GM18508 (cell line): Measurements from ENCODE around the gene CHRNA3.

Source experiments
- ATAC-seq: cut with Tn5 transposase; IDR thresholded peaks from one replicate; pipeline ENCODE4 v1.9.1; 2021; ENCODE audit warnings: moderate number of reproducible peaks; ENCODE audit not compliant: insufficient read depth, unreplicated experiment

Gene CHRNA3

GRCh38 chr15:78637776-78638435 lies 17.1 kb upstream of the CHRNA3 start:
- ATAC-seq = no peak

- no peak for ATAC-seq
Measured at GRCh38 chr15:78636378-78636859, 15.6 kb upstream of the CHRNA3 start.

GRCh38 chr15:78635346-78635745 lies 14.6 kb upstream of the CHRNA3 start:
- ATAC-seq = no peak

- ATAC-seq = no peak
Measured at GRCh38 chr15:78634210-78635145, 13.7 kb upstream of the CHRNA3 start.

GRCh38 chr15:78633348-78633747 lies 12.6 kb upstream of the CHRNA3 start:
- no peak for ATAC-seq

- no peak for ATAC-seq
Measured at GRCh38 chr15:78630886-78631633, 10.3 kb upstream of the CHRNA3 start.

- ATAC-seq = no peak
Measured at GRCh38 chr15:78629716-78630065, 8.9 kb upstream of the CHRNA3 start.

GRCh38 chr15:78629031-78629715 lies 8.4 kb upstream of the CHRNA3 start:
- no peak for ATAC-seq

- no peak for ATAC-seq
Measured at GRCh38 chr15:78628227-78628626, 7.4 kb upstream of the CHRNA3 start.

- ATAC-seq = no peak
Measured at GRCh38 chr15:78627348-78627747, 6.6 kb upstream of the CHRNA3 start.

- ATAC-seq = no peak
Measured at GRCh38 chr15:78626381-78626995, 5.7 kb upstream of the CHRNA3 start.

- ATAC-seq = no peak
Measured at GRCh38 chr15:78625606-78626280, 4.9 kb upstream of the CHRNA3 start.

GRCh38 chr15:78624651-78625590 lies 4.1 kb upstream of the CHRNA3 start:
- no peak for ATAC-seq

GRCh38 chr15:78623786-78624497 lies 3.1 kb upstream of the CHRNA3 start:
- no peak for ATAC-seq

- no peak for ATAC-seq
Measured at GRCh38 chr15:78621810-78622402, 1.1 kb upstream of the CHRNA3 start.

GRCh38 chr15:78620021-78620526 lies 722 bp downstream of the CHRNA3 start:
- ATAC-seq = no peak
